ENCODE data around the gene GPRIN3. TPM values are rescaled to one million over a fixed set of nuclear protein-coding genes. Genes with fewer than 3 reads are reported as not detected.
A peak's percentile ranks its signal among the peaks of the same experiment; 100 is the strongest.
"Not testable (repeated sequence)": the region's sequence is repeated elsewhere in the genome, so short reads cannot be mapped to it uniquely, and the experiment has no call there.

The GPRIN3 gene
- total RNA-seq, 1 experiment from 2014 or later: 0.06 TPM

DNA sequence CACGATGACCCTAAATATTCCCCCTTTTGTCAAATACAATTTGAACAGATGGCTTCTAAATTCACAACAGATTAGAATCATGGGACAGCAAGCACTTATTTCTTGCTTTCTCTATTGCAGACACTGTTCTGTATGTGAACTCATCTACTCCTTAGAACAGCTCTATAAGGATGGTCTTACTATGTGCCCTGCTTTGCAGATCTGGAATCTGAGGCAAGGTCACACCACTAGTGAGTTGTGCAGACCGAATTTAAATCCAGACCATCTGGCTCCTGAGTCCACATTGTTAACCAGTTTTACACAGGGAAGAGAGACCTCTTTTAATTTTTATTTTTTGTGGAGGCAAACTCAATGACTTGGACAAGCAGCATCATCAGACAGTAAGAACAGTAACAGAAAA is 50.2 kb downstream of the GPRIN3 start:
- no peak for DNase-seq (ENCODE audit: low read depth)

DNA sequence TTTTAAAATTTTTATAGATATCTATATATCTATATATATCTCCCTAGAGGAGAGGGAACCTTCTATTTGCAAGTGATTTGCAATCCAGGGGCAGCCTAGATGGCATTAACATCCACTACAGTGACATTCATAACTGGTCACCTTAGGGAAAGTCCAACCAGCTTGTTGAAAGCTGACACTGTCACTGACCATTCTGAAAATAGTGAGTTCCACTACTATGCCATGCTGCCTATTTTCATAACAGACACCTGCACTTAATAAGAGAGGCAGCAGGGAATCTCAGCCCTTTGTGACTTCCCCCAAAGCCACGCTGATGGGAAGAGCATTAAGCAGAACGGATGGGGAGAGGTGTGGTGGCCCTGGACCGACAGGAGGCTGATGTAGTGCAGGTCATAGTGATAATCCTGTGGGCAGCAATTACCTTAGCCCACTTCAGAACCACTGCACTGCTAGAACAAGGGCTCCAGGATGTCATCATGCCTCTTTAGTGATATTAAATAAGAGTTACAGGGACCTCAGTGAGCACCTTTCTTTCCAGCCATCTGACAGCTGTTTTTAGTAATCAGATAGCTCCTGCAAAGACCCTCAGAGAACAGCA is 51.3 kb downstream of the GPRIN3 start:
- no peak for DNase-seq (ENCODE audit: low read depth)

DNA sequence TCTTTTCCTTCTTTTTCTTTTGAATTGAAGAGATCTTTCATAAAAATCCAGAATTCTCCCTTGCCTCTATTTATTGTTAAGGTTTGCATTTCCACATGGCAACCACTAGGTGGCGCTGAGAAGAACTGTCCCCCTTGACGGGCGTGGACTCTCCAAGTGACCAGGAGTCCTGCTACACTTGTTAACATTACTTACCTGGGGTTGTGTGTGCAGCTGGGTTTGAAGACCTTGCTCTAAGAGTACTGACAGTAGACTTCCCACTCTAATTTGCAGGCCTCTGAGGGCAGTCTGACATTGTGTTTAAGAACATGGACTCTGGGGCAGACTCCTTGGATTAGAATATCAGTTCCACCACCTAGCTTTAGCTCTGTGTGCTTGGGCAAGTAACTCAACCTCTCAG is 52.8 kb downstream of the GPRIN3 start:
- peak; percentile 15 for DNase-seq (ENCODE audit: low read depth)

DNA sequence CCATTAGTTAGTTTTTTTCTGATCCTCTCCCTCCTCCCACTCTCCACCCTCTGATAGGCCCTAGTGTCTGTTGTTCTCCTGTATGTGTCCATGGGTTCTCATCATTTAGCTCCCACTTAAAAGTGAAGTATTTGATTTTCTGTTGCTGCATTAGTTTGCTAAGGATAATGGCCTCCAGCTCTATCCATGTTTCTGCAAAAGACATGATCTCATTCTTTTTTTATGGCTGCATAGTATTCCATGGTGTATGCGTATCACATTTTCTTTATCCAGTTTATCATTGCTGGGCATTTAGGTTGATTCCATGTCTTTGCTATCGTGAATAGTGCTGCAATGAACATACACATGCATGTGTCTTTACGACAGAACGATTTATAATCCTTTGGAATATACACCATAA is 53.3 kb downstream of the GPRIN3 start:
- not testable (repeated sequence) for DNase-seq (ENCODE audit: low read depth)

DNA sequence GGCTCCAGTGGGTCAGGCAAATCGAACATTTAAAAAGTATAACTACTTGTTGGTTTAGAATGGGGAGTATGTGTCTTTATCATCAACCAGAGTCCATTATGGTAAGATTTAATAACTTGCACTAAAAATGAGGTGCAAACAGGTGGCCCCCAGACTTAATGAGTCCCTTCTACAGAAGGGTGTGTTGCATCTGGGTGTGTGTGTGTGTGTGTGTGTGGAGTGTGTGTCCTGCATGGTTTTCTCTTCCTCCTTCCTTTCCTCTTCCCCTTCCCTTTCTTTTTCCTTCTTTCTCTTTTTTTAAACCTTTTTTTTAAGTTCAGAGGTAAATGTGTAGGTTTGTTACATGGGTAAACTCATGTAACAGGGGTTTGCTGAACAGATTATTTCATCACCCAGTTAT is 53.7 kb downstream of the GPRIN3 start:
- DNase-seq (ENCODE audit: low read depth): no peak

- no peak for DNase-seq (ENCODE audit: low read depth)
These were observed 54.3 kb downstream of the GPRIN3 start for GRCh38 chr4:89253311-89253710.

DNA sequence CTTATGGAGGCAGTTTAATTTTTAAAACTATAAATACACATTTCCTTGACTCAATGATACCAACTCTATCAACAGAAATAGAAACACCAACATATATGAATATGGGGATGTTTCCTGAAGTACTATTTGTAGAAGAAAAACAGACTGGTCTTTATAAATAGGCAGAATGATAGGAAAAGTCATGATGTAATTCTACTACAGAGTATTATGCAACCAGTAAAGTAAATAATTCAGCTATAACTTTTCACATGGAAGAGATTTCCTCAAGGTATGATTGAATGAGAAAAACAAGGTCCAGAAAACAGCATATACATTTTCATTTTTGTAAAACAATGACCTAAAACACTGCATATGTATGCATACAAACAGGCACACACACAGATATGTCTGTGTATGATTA is 56.2 kb downstream of the GPRIN3 start:
- no peak for DNase-seq (ENCODE audit: low read depth)

GRCh38 chr4:89249716-89250361 is 57.8 kb downstream of the GPRIN3 start:
- DNase-seq (ENCODE audit: low read depth): no peak

GRCh38 chr4:89249313-89249712 is 58.3 kb downstream of the GPRIN3 start:
- no peak for DNase-seq (ENCODE audit: low read depth)

DNA sequence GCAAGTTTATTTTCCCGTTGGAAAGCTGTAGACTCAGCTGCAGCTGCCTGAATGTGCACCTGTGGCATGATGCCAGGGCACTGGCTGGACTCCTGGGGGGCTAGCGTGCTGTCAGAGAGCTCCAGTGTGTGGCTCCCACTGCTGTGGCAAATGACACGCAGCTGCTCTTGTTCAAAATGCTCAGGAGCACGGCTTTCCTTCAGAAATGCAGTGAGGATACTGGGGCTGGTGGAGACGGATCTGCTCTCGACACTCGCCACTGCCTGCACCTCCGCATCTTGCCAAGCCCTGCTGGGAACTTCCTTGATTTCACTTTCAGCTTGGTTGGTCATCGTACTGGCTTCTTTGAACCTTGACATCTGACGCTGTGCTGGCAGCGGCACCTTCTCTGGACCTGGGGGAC is 58.7 kb downstream of the GPRIN3 start:
- peak; percentile 12 for DNase-seq (ENCODE audit: low read depth)

DNA sequence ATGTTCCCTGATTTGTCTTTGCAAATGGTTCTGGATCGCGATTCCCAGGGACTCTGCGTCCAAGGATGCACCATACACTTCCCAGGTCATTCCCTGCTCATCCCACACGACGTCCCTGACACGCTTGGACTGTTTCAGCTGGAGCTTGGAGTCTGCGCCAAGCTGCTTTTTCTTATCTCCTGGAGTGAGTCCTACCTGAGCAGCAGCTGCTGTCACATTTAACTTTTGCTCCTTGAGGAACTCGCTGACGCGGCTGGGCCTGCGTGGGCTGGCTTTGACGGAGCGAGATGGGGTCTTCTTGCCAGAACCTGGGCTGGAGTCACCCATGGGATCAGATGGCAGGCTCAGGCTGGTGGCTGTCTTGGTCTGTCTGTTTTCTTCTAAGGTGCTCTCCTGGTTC is 59.6 kb downstream of the GPRIN3 start:
- DNase-seq (ENCODE audit: low read depth): no peak

DNA sequence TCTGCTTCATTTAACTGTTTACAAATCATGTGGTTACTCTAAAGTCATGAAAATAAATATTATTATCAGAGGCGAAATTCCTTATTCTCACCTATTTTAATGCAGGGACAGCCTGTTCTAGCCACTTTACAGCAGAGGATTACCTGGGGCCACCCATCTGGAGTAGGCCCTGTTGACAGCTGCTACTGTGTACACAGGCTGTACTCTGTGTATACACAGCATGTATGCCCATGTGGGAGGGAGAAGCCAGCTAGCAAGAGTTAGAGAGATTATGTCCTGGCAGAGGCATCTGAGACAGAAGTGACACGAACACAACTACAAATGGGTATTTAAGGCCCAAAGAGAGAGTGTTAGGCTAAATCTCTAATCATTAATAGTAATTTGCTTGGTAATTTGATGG is 62.1 kb downstream of the GPRIN3 start:
- DNase-seq (ENCODE audit: low read depth): no peak

GRCh38 chr4:89243733-89244252 is 63.8 kb downstream of the GPRIN3 start:
- DNase-seq (ENCODE audit: low read depth): no peak

- DNase-seq (ENCODE audit: low read depth): no peak
These were observed 64.5 kb downstream of the GPRIN3 start for GRCh38 chr4:89242864-89243732.

DNA sequence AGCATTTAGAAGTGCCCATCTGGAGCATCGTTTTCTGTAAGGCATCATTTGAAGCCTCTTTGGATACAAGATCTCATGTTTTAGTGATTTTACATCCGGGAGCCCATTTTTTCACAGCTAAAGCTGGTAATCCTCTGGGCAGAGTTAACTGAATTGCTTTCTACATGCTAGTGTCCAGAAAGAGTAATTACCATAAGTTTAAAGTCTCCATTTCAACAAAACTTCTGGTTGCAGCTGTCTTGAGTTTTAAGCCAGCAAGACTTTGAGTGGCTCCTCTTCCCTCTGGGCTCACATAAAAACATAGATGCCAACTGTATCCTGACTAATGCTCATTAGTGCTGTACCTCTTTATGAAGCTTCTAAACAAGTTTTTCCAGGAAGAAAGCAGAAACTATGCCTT is 65.4 kb downstream of the GPRIN3 start:
- DNase-seq (ENCODE audit: low read depth): peak; percentile 12

DNA sequence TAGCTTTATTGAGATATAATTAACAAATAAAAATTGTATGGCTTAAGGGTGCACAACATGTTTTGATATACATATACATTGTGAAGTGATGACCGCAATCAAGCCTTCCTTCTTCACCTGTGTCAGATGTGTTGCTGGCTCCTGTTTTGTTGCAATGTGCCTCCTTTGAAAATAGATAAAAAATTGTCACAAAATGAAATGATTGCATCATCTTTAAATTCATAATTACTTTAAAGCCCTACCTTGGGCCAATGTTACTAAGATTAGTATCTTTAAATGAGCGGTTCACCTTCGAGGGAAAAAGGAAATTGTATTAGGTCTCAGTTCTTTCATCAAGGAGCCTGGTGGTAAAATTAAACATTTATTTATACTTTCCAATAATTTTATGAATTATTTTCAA is 77.3 kb downstream of the GPRIN3 start:
- no peak for DNase-seq (ENCODE audit: low read depth)

DNA sequence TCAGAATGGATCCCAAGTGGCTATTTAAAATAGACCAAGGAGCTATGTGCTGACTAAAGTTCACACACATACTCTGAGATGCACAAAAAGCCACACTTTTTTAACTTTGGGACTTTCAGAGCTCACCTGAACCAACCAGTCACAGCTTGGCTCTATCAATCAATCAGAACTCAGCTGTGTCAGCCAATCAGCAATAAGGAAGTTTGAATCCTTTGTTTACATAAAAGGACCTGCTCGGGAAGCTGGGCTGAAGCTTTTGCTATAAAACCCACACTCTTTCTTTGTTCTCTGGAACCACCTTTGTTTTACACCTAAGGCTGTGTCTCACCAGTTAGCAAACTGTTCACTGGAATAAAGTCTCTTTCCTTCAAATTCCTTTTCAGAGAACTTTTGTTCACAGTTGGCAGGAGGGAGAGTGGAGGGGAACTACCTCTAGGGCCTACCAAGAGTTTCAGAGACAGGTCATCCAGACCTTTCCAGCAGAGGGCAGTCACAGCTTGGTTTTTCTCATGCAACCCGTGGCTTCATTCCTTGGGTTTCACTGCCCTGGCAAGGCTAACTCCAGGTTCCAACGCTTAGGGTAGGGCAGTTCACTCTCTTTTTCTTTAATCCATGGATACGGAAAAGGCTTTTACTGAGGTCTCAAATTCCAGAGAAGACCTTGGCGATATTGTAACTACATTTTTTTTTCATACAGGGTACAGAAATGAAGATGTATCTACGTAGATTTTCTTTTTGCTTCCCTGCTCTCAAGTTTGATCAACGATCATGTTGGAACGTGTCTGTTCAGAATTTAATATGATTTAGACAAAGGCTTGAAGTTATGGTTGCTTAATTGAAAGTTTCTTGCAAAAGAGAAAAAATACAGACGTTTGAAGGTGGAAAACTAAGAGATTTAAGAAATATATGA is 80.7 kb downstream of the GPRIN3 start:
- DNase-seq (ENCODE audit: low read depth): peak; percentile 73

DNA sequence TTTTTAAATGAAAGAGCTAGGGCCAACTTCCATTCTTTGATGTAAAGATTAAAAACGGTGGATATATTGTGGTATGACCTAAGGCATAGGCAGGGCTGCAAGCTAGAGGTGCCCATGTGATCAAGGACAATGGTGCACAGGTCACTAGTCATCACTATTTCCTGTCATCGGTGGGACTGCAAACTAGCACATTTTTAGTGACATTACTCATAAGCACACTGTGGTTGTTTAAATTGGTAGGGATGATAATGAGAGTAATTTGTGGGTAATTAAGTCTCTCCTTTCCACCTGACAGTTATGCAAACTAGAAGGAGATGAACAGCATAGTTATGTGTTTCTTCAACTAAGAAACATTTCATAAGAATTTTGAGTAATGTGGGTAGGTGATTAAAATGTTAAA is 85.4 kb downstream of the GPRIN3 start:
- DNase-seq (ENCODE audit: low read depth): no peak

GRCh38 chr4:89221167-89221867 is 86.3 kb downstream of the GPRIN3 start:
- DNase-seq (ENCODE audit: low read depth): no peak

DNA sequence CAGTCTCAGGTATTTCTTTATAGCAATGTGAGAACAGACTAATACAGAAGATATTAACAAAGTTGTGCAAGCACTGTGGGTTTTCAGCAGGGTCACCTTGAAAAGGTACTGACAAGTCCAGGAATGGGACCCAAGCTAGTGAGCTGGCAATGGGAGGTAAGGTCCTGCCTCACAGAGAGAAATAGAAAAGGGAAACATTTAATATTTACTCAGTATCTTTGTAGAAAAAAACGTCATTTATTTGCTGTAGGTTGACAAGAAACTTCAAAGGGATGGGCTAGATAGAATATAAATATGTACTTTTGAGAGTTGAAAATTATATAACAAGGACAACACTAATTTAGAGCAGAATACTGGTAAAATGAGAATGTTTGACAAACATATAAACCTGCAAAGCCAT is 89.0 kb downstream of the GPRIN3 start:
- DNase-seq (ENCODE audit: low read depth): no peak

DNA sequence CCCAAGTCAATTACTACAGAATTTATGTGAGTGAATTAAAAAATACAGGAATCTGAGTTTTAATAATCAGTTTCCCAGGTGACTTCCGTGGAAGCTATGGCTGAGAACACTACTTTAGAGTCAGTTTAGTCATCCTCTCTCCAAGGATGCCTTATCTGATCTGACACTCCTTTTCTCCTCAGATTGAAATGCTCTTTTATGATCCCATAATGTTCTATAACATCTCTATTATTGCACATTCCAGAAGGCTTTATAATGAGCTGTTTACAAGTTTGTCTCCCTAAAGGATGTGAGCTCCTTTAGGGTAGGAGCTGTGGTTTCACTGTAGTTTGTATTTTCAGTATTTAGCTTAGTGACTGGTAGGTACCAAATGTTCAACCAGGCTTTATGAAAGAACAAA is 90.0 kb downstream of the GPRIN3 start:
- no peak for DNase-seq (ENCODE audit: low read depth)

All from LHCN-M2 (cell line).